Panc1 (cell line): Measurements from ENCODE around the gene ZNF865. TPM values are rescaled to one million over a fixed set of nuclear protein-coding genes. Genes with fewer than 3 reads are reported as not detected.

Experiments
- ATAC-seq: fragments of 200-7000 bp; cut with Tn5 transposase; 2 replicates; pipeline ENCODE4 v1.9.1; 2020; ENCODE audit warnings: mild to moderate bottlenecking, moderate library complexity
- BruUV-seq: library from RNA; stranded (reverse); fragments of 400-500 nt; replicated peaks from 2 replicates; lab custom pipeline; 2021; lab: Mats Ljungman, UMichigan
- CTCF ChIA-PET: fragments of 300-600 bp; sonication (Branson Sonifier 250); formaldehyde crosslinking; loops from one replicate; lab custom pipeline; 2022; ENCODE audit warnings: antibody characterized with exemption; lab: Charles Lee
- POLR2A ChIA-PET: fragments of 300-600 bp; sonication (Branson Sonifier 250); formaldehyde crosslinking; loops from one replicate; lab custom pipeline; 2022; ENCODE audit warnings: antibody characterized with exemption; lab: Charles Lee
- DNase-seq: peaks from one replicate; pipeline ENCODE4 v3.0.0-alpha.2; 2010; ENCODE audit warnings: low read depth, low spot score
- H3K27ac ChIP-seq: 2 replicates; pipeline ENCODE4 v1.5.1; 2011; ENCODE audit warnings: mild to moderate bottlenecking, low read length, inconsistent platforms
- H3K27me3 ChIP-seq: fragments of 200-500 bp; sonication (Bioruptor generic); 2 replicates; pipeline ENCODE4 v1.6.0; 2014; ENCODE audit warnings: low read length, inconsistent platforms; ENCODE audit not compliant: control insufficient read depth, insufficient read depth
- H3K36me3 ChIP-seq: fragments of 200-500 bp; sonication (Bioruptor generic); 2 replicates; pipeline ENCODE4 v1.5.1; 2014; ENCODE audit warnings: inconsistent platforms, mild to moderate bottlenecking, low read length, moderate library complexity; ENCODE audit not compliant: control insufficient read depth, insufficient read depth
- H3K4me1 ChIP-seq: 2 replicates; pipeline ENCODE4 v1.5.1; 2011; ENCODE audit warnings: inconsistent platforms, mild to moderate bottlenecking, low read length, moderate library complexity; ENCODE audit not compliant: control insufficient read depth, insufficient read depth
- H3K4me3 ChIP-seq, 2 experiments: 2 replicates each; pipeline ENCODE4 v1.5.1; 2011 to 2012; ENCODE audit warnings: low read depth in 2 of 2, low read length in 2 of 2, mild to moderate bottlenecking in 2 of 2, inconsistent platforms in 1 of 2, moderate library complexity in 1 of 2
- H3K9me3 ChIP-seq: fragments of 200-500 bp; sonication (Bioruptor generic); 2 replicates; pipeline ENCODE4 v1.5.1; 2014; ENCODE audit warnings: low read depth, mild to moderate bottlenecking, inconsistent platforms, low read length, moderate library complexity; ENCODE audit not compliant: control insufficient read depth, insufficient read depth
- POLR2AphosphoS5 ChIP-seq: IDR thresholded peaks from 2 replicates; pipeline ENCODE4 v1.6.1; 2012; ENCODE audit warnings: mild to moderate bottlenecking, low read depth, low read length, moderate library complexity
- SIN3A ChIP-seq: IDR thresholded peaks from 2 replicates; pipeline ENCODE4 v1.6.1; 2012; ENCODE audit warnings: low read depth, mild to moderate bottlenecking, low read length, moderate library complexity, borderline replicate concordance; ENCODE audit not compliant: insufficient read depth
- TCF7L2 ChIP-seq: IDR thresholded peaks from 2 replicates; pipeline ENCODE4 v1.6.1; 2011; ENCODE audit warnings: mild to moderate bottlenecking, low read depth, low read length, inconsistent platforms
- in situ Hi-C: cut with HindIII; loops from 2 replicates; pipeline ENCODE4 v1.10.0; 2016; ENCODE audit warnings: low sequenced_read_pairs, low pct_unique_long_range_greater_than_20kb
- intact Hi-C: fragments of 100-400 bp; cut with micrococcal nuclease; formaldehyde crosslinking; loops from one replicate; pipeline ENCODE4 v1.10.0; 2022; ENCODE audit not compliant: unreplicated experiment
- total RNA-seq: library from RNA; stranded (reverse); gene quantifications from one replicate; pipeline ENCODE4 v1.2.1, GENCODE V29; 2021; ENCODE audit not compliant: unreplicated experiment
- TF ChIP-seq, protein P1 (sequence below): fragments of 450-650 bp; IDR thresholded peaks from 2 replicates; pipeline ENCODE4 v1.5.1; 2017; ENCODE audit warnings: mild to moderate bottlenecking
- TF ChIP-seq, protein P2 (sequence below), 2 experiments: IDR thresholded peaks; 2 replicates each; pipeline ENCODE4 v1.6.1; 2011 to 2012; ENCODE audit warnings: low read depth in 2 of 2, control low read depth in 1 of 2, low read length in 1 of 2, mild to moderate bottlenecking in 1 of 2, moderate library complexity in 1 of 2; ENCODE audit not compliant: insufficient read depth in 1 of 2

The ZNF865 gene
- total RNA-seq, 1 experiment from 2014 or later, result 25.6 TPM

DNA sequence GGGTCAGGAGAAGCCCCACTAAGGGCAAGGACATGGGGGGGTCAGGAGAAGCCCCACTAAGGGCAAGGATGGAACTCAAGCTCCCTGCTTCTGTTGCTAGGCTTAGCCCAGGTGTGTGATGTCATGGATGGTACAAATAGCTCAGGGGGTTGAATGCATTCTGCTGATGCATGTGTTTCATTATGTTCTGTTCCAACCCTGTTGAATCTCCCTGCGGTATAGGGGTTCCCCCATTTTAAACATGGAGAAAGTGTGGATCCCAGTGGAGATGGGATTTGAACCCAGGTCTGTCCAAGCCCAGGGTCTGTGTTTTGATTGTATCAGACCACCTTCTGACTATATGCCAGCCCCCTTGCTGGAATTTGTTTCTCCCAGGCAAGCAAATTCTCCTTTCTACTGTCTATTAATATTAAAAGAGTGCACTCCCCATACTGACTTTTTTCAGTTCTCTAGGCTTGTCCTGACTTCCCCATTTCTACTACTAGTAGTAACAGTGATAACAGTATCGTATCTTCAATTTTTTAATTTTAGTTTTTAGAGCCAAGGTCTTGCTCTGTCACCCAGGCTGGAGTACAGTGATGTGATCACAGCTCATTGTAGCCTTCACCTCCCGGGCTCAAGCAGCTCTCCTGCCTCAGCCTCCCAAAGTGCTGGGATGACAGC lies 6.7 kb downstream of the ZNF865 start:
- ChIA-PET CTCF (interaction anchor here (0.6 to 1.0 kb wide), 2 partner anchors 12 to 144 kb away, joined by 3 read pairs; partner anchors contain the start of gene ZNF784), POLR2A (interaction anchor here (0.5 kb wide), 1 partner anchor 27 kb away, joined by 4 read pairs; no protein-coding TSS in a partner anchor)
- no TSS peak for BruUV-seq
- Histone ChIP-seq H3K27me3 (no peaks in the 10 kb centered on the region), H3K4me3 (no peak overlapping the region), H3K4me1 (no peaks in the 10 kb centered on the region), H3K27ac (no peak overlapping the region), H3K36me3 (no peaks in the 10 kb centered on the region), H3K9me3 (no peaks in the 10 kb centered on the region)
- intact Hi-C loops (no loop called here), in situ Hi-C loops (no loop called here)
- TF ChIP-seq, protein P1, sequence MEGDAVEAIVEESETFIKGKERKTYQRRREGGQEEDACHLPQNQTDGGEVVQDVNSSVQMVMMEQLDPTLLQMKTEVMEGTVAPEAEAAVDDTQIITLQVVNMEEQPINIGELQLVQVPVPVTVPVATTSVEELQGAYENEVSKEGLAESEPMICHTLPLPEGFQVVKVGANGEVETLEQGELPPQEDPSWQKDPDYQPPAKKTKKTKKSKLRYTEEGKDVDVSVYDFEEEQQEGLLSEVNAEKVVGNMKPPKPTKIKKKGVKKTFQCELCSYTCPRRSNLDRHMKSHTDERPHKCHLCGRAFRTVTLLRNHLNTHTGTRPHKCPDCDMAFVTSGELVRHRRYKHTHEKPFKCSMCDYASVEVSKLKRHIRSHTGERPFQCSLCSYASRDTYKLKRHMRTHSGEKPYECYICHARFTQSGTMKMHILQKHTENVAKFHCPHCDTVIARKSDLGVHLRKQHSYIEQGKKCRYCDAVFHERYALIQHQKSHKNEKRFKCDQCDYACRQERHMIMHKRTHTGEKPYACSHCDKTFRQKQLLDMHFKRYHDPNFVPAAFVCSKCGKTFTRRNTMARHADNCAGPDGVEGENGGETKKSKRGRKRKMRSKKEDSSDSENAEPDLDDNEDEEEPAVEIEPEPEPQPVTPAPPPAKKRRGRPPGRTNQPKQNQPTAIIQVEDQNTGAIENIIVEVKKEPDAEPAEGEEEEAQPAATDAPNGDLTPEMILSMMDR, result no peak
- TF ChIP-seq, protein P2, sequence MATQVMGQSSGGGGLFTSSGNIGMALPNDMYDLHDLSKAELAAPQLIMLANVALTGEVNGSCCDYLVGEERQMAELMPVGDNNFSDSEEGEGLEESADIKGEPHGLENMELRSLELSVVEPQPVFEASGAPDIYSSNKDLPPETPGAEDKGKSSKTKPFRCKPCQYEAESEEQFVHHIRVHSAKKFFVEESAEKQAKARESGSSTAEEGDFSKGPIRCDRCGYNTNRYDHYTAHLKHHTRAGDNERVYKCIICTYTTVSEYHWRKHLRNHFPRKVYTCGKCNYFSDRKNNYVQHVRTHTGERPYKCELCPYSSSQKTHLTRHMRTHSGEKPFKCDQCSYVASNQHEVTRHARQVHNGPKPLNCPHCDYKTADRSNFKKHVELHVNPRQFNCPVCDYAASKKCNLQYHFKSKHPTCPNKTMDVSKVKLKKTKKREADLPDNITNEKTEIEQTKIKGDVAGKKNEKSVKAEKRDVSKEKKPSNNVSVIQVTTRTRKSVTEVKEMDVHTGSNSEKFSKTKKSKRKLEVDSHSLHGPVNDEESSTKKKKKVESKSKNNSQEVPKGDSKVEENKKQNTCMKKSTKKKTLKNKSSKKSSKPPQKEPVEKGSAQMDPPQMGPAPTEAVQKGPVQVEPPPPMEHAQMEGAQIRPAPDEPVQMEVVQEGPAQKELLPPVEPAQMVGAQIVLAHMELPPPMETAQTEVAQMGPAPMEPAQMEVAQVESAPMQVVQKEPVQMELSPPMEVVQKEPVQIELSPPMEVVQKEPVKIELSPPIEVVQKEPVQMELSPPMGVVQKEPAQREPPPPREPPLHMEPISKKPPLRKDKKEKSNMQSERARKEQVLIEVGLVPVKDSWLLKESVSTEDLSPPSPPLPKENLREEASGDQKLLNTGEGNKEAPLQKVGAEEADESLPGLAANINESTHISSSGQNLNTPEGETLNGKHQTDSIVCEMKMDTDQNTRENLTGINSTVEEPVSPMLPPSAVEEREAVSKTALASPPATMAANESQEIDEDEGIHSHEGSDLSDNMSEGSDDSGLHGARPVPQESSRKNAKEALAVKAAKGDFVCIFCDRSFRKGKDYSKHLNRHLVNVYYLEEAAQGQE (IDR thresholded peaks at IDR 0.05; ENCODE audit: insufficient read depth in 1 of 2, low read depth in 2 of 2, low read length in 1 of 2), result no peak
- TF ChIP-seq SIN3A, result no peak
- no peak for TF ChIP-seq TCF7L2
- no peak for TF ChIP-seq POLR2AphosphoS5
- DNase-seq (no peak), ATAC-seq (no peak)

DNA sequence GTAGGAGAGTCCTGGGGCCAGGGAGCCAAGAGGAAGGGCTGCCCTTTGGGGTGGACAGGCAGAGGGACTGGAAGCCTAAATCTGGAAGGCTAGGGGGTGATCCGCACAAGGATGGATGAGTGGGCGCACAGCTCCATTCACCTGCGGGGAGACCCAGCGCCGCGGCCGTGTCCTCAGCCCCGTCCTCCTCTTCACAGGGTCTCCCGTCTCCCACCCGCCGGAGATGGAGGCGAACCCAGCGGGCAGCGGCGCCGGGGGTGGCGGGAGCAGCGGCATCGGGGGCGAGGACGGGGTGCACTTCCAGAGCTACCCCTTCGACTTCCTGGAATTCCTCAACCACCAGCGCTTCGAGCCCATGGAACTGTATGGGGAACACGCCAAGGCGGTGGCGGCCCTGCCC lies 7.9 kb downstream of the ZNF865 start:
- in situ Hi-C loops (no loop called here), intact Hi-C loops (no loop called here)
- BruUV-seq, result no TSS peak
- no peaks in the 10 kb centered on the region for H3K9me3 ChIP-seq
- no peaks in the 10 kb centered on the region for H3K4me1 ChIP-seq
- CTCF ChIA-PET, result no interaction called here
- no peak overlapping the region for H3K4me3 ChIP-seq
- POLR2A ChIA-PET, result no interaction called here
- H3K36me3 ChIP-seq, result no peaks in the 10 kb centered on the region
- no peak overlapping the region for H3K27ac ChIP-seq
- ATAC-seq (no peak), DNase-seq (no peak)
- no peaks in the 10 kb centered on the region for H3K27me3 ChIP-seq
- TF ChIP-seq POLR2AphosphoS5 (no peak), TCF7L2 (no peak)
- TF ChIP-seq, protein P1, result no peak
